Prostate gland (tissue), 2 donors: Measurements from ENCODE around the gene SPATA2.
A peak's percentile ranks its signal among the peaks of the same experiment; 100 is the strongest.

Experiments used
- POLR2AphosphoS5 ChIP-seq: sonication (generic); formaldehyde crosslinking; IDR thresholded peaks from one replicate; pipeline ENCODE4 v1.6.1; 2017; ENCODE audit warnings: antibody characterized with exemption
- TF ChIP-seq, protein P1 (sequence below), 4 experiments: fragments of 200-600 bp in 2 of 4; fragments of 450-650 bp in 2 of 4; sonication (generic) in 2 of 4; IDR thresholded peaks; 1 replicate in 3 of 4; 2 replicates in 1 of 4; pipeline ENCODE4 v1.5.1; 2016 to 2019; ENCODE audit warnings: antibody characterized with exemption in 4 of 4, mild to moderate bottlenecking in 2 of 4, moderate library complexity in 2 of 4

DNA sequence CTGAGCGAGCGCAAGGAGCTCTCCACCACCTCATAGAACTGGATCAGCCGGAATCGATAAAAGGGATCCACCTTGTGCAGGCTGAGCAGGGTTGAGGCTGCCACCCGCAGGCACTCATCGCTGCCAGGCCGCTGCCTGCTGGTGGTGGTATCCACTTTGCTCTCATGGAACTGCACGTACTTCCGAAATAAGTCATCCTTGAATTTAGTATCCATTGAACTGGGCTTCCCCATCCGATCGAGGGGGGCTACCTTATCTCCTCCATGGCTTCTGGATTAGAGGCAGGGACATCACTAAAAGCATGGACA is 7.1 kb downstream of the SPATA2 start:
- TF ChIP-seq, protein P1, sequence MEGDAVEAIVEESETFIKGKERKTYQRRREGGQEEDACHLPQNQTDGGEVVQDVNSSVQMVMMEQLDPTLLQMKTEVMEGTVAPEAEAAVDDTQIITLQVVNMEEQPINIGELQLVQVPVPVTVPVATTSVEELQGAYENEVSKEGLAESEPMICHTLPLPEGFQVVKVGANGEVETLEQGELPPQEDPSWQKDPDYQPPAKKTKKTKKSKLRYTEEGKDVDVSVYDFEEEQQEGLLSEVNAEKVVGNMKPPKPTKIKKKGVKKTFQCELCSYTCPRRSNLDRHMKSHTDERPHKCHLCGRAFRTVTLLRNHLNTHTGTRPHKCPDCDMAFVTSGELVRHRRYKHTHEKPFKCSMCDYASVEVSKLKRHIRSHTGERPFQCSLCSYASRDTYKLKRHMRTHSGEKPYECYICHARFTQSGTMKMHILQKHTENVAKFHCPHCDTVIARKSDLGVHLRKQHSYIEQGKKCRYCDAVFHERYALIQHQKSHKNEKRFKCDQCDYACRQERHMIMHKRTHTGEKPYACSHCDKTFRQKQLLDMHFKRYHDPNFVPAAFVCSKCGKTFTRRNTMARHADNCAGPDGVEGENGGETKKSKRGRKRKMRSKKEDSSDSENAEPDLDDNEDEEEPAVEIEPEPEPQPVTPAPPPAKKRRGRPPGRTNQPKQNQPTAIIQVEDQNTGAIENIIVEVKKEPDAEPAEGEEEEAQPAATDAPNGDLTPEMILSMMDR (IDR thresholded peaks at IDR 0.05), result peak in 1 of 4 experiments; percentile 35
- no peak for TF ChIP-seq POLR2AphosphoS5
